BJ (cell line): ENCODE results near the gene NAA10. TPM values are rescaled to one million over a fixed set of nuclear protein-coding genes. Genes with fewer than 3 reads are reported as not detected.

Experiments used
- CTCF ChIA-PET: fragments of 350-600 bp; formaldehyde crosslinking; extraction: SDS; loops from one replicate; lab custom pipeline; 2021; ENCODE audit warnings: antibody characterized with exemption, inconsistent platforms; lab: Yijun Ruan, JAX
- POLR2A ChIA-PET: fragments of 300-600 bp; sonication (Branson Sonifier 250); formaldehyde crosslinking; extraction: SDS; loops from one replicate; lab custom pipeline; 2021; ENCODE audit warnings: antibody characterized with exemption; lab: Charles Lee
- DNase-seq: peaks from one replicate; pipeline ENCODE4 v3.0.0-alpha.2; 2011; ENCODE audit warnings: low read depth
- H3K27me3 ChIP-seq: 2 replicates; pipeline ENCODE4 v1.6.0; 2011; ENCODE audit warnings: low read length; ENCODE audit not compliant: control insufficient read depth, insufficient read depth
- H3K36me3 ChIP-seq: 2 replicates; pipeline ENCODE4 v1.5.1; 2011; ENCODE audit warnings: low read length; ENCODE audit not compliant: control insufficient read depth, insufficient read depth
- H3K4me3 ChIP-seq: 2 replicates; pipeline ENCODE4 v1.5.1; 2011; ENCODE audit warnings: low read depth, mild to moderate bottlenecking, control low read depth, low read length
- polyA plus RNA-seq: library from polyadenylated mRNA; depleted of rRNA; stranded (reverse); fragments of >200 nt; gene quantifications from 2 replicates; pipeline ENCODE4 v1.2.3, GENCODE V29; 2011
- TF ChIP-seq, protein P1 (sequence below): IDR thresholded peaks from 2 replicates; pipeline ENCODE4 v1.5.1; 2011; ENCODE audit warnings: low read depth, mild to moderate bottlenecking, control low read depth, inconsistent platforms, low read length, moderate library complexity; ENCODE audit not compliant: insufficient read depth

The NAA10 gene
- polyA plus RNA-seq, 1 experiment, result 76.0 TPM

DNA sequence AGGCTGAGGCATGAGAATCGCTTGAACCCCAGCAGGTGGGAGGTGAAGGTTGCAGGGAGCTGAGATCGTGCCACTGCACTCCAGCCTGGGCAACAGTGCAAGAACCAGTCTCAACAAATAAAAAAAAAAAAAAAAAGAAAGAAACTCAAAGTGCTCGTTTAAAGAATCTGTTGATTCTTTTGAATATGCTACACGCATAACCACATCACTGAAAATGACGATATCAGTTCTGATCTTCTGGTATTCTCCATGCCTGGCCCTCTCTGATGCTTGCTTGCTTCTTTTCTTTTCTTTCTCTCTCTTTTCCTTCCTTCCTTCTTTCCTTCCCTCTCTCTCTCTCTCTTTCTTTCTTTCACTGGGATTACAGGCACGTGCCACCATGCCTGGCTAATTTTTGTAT is 23.0 kb downstream of the NAA10 start:
- ChIA-PET POLR2A (no interaction called here), CTCF (interaction anchor here (1.3 to 5.1 kb wide), 2 partner anchors 10 to 35 kb away, joined by 3 to 26 read pairs; no protein-coding TSS in a partner anchor)
- no peak for DNase-seq
- H3K4me3 ChIP-seq, result no peak overlapping the region
- H3K27me3 ChIP-seq, result no peaks in the 10 kb centered on the region
- TF ChIP-seq, protein P1, sequence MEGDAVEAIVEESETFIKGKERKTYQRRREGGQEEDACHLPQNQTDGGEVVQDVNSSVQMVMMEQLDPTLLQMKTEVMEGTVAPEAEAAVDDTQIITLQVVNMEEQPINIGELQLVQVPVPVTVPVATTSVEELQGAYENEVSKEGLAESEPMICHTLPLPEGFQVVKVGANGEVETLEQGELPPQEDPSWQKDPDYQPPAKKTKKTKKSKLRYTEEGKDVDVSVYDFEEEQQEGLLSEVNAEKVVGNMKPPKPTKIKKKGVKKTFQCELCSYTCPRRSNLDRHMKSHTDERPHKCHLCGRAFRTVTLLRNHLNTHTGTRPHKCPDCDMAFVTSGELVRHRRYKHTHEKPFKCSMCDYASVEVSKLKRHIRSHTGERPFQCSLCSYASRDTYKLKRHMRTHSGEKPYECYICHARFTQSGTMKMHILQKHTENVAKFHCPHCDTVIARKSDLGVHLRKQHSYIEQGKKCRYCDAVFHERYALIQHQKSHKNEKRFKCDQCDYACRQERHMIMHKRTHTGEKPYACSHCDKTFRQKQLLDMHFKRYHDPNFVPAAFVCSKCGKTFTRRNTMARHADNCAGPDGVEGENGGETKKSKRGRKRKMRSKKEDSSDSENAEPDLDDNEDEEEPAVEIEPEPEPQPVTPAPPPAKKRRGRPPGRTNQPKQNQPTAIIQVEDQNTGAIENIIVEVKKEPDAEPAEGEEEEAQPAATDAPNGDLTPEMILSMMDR, result no peak
- H3K36me3 ChIP-seq, result no peaks in the 10 kb centered on the region

GRCh38 chrX:153910446-153910845 is 24.4 kb downstream of the NAA10 start:
- CTCF ChIA-PET, result interaction anchor here (0.6 to 5.1 kb wide), 3 partner anchors 12 to 99 kb away, joined by 3 to 26 read pairs (median 4); no protein-coding TSS in a partner anchor
- Histone ChIP-seq H3K4me3 (no peak overlapping the region), H3K36me3 (no peaks in the 10 kb centered on the region), H3K27me3 (no peaks in the 10 kb centered on the region)
- TF ChIP-seq, protein P1, result no peak
- DNase-seq, result no peak
- POLR2A ChIA-PET, result no interaction called here

- H3K36me3 ChIP-seq, result no peaks in the 10 kb centered on the region
- no peak for DNase-seq
- no peak overlapping the region for H3K4me3 ChIP-seq
- no peaks in the 10 kb centered on the region for H3K27me3 ChIP-seq
- TF ChIP-seq, protein P1, result no peak
- POLR2A ChIA-PET, result no interaction called here
- CTCF ChIA-PET, result interaction anchor here (5.1 kb wide), 1 partner anchor 12 kb away, joined by 26 read pairs; no protein-coding TSS in a partner anchor
Measured at GRCh38 chrX:153909980-153910360, 24.9 kb downstream of the NAA10 start.

GRCh38 chrX:153909024-153909979 is 25.5 kb downstream of the NAA10 start:
- no peak overlapping the region for H3K4me3 ChIP-seq
- ChIA-PET POLR2A (no interaction called here), CTCF (interaction anchor here (5.1 kb wide), 1 partner anchor 13 kb away, joined by 26 read pairs; no protein-coding TSS in a partner anchor)
- no peak for DNase-seq
- no peaks in the 10 kb centered on the region for H3K27me3 ChIP-seq
- TF ChIP-seq, protein P1, result no peak
- H3K36me3 ChIP-seq, result no peaks in the 10 kb centered on the region

- H3K36me3 ChIP-seq, result no peaks in the 10 kb centered on the region
- POLR2A ChIA-PET, result no interaction called here
- CTCF ChIA-PET, result no interaction called here
- H3K27me3 ChIP-seq, result no peaks in the 10 kb centered on the region
- DNase-seq, result no peak
- TF ChIP-seq, protein P1, result no peak
- H3K4me3 ChIP-seq, result no peak overlapping the region
Measured at GRCh38 chrX:153908219-153908860, 26.5 kb downstream of the NAA10 start.
